Measurements from ENCODE around the gene NYNRIN. TPM values are rescaled to one million over a fixed set of nuclear protein-coding genes. Genes with fewer than 3 reads are reported as not detected.

NYNRIN gene
- total RNA-seq, 1 experiment from 2014 or later: 18.7 TPM

- Histone ChIP-seq H3K27ac (ENCODE audit: insufficient read length, low read depth, low read length) (no peak overlapping the region), H3K23ac (ENCODE audit: insufficient read length, low read depth, low read length) (no peak overlapping the region), H3K9me3 (ENCODE audit: control insufficient read depth, low read depth, low read length) (no peaks in the 10 kb centered on the region), H2BK12ac (ENCODE audit: insufficient read length, low read depth, low read length) (no peak overlapping the region), H2AK5ac (ENCODE audit: insufficient read length, low read length) (no peak overlapping the region), H3K56ac (ENCODE audit: insufficient read length, low read depth, low read length) (no peak overlapping the region), H4K91ac (ENCODE audit: insufficient read length, low read depth, low read length) (no peak overlapping the region), H3K27me3 (ENCODE audit: insufficient read depth, low read length) (no peaks in the 10 kb centered on the region), H4K8ac (replicated peaks; ENCODE audit: insufficient read length, low read depth, low read length) (no peak overlapping the region), H2BK120ac (ENCODE audit: low read depth, low read length, poor library complexity, severe bottlenecking) (no peak overlapping the region), H3K79me2 (ENCODE audit: insufficient read depth, low read length) (no peaks in the 10 kb centered on the region), H2BK5ac (ENCODE audit: insufficient read length, low read length) (no peak overlapping the region), H3K4ac (ENCODE audit: low read depth, low read length) (no peak overlapping the region), H4K20me1 (ENCODE audit: control insufficient read depth, insufficient read depth, insufficient read length) (no peaks in the 10 kb centered on the region), H3K18ac (ENCODE audit: insufficient read length, low read depth, low read length) (no peak overlapping the region), H3K4me2 (ENCODE audit: insufficient read depth, insufficient read length, low read length) (peak overlapping the region; percentile 65), H2BK20ac (ENCODE audit: low read depth, low read length, poor library complexity, severe bottlenecking) (no peak overlapping the region), H3K23me2 (ENCODE audit: insufficient read length, low read depth, low read length, poor library complexity, severe bottlenecking) (peaks cover 5% of the 10 kb centered on the region), H2AFZ (ENCODE audit: low read length) (no peak overlapping the region), H3K9ac (ENCODE audit: extremely low read depth, insufficient read length, low read length) (no peak overlapping the region), H3T11ph (ENCODE audit: low read length) (no peak overlapping the region), H3K79me1 (ENCODE audit: insufficient read depth, low read depth, low read length, poor library complexity, severe bottlenecking) (no peaks in the 10 kb centered on the region), H3K14ac (ENCODE audit: insufficient read depth, low read length) (no peak overlapping the region), H4K5ac (ENCODE audit: insufficient read length, low read depth, low read length) (no peak overlapping the region), H2BK15ac (ENCODE audit: low read depth, low read length) (no peak overlapping the region), H3K4me1 (ENCODE audit: insufficient read depth, low read length) (no peaks in the 10 kb centered on the region; the same call in 1 of the 2 replicates)
- H3K9me3 Mint-ChIP-seq: no peaks in the 10 kb centered on the region
- TF ChIP-seq CTCF (conservative IDR thresholded peaks at IDR 0.05): no peak
- H3K27me3 Mint-ChIP-seq (ENCODE audit: low read depth): peaks cover 17% of the 10 kb centered on the region
- H3K27ac Mint-ChIP-seq: no peak overlapping the region
- WGBS (ENCODE audit: extremely low coverage, insufficient read length, low lambda C conversion rate): no CpG with 5 or more reads among the region's 6 CpGs
- no peak for DNase-seq
- H3K4me1 Mint-ChIP-seq: peaks cover 39 to 45% of the 10 kb centered on the region in 2 experiments
- no peaks in the 10 kb centered on the region for H3K36me3 Mint-ChIP-seq (ENCODE audit: insufficient read depth in 1 of 3, low read depth in 3 of 3)
- peak overlapping the region; percentile 30 to 79; a peak in 3 of 5 replicates for H3K4me3 Mint-ChIP-seq
Measured at GRCh38 chr14:24397639-24398292, 1.0 kb upstream of the NYNRIN start.
